ENCODE data around the gene PDZD2.

DNA sequence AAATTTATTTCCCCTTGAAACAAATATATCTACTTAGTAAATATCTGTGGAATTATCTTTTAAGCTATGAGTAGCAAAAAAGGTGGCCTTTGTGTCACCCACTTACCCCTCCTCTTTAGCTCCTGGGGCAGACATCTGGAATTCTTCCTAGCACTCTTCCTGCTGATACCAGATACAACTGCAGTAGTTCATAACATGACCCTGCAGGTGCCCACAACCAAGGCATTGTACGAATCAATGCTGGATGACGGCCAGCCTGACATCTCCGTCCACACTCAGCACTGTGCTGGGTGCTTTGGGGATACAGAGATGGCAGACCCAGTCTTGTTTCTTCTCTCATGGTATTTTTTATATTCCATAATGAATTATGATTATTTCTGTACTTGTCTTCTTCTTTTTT, 382.8 kb downstream of the PDZD2 start:
- TF ChIP-seq CTCF (IDR thresholded peaks at IDR 0.05) (no peak), POLR2A (IDR thresholded peaks at IDR 0.05) (no peak)

Measured in heart left ventricle (tissue), 13 donors.